G401 (cell line): Measurements from ENCODE around the gene UMPS. TPM values are rescaled to one million over a fixed set of nuclear protein-coding genes. Genes with fewer than 3 reads are reported as not detected.
"Not testable (repeated sequence)": the region's sequence is repeated elsewhere in the genome, so short reads cannot be mapped to it uniquely, and the experiment has no call there.

Source experiments
- DNase-seq: peaks from one replicate; pipeline ENCODE4 v3.0.0-alpha.2; 2015; ENCODE audit warnings: low spot score
- in situ Hi-C: cut with HindIII; loops from 2 replicates; pipeline ENCODE4 v1.10.0; 2016; ENCODE audit warnings: low sequenced_read_pairs, mixed read lengths
- total RNA-seq: library from RNA; depleted of rRNA; stranded (reverse); fragments of >200 nt; shearing (Covaris generic); gene quantifications from 2 replicates; pipeline ENCODE4 v1.2.3, GENCODE V29; 2014

The UMPS gene
- total RNA-seq, 1 experiment from 2014 or later: 53.5 TPM

DNA sequence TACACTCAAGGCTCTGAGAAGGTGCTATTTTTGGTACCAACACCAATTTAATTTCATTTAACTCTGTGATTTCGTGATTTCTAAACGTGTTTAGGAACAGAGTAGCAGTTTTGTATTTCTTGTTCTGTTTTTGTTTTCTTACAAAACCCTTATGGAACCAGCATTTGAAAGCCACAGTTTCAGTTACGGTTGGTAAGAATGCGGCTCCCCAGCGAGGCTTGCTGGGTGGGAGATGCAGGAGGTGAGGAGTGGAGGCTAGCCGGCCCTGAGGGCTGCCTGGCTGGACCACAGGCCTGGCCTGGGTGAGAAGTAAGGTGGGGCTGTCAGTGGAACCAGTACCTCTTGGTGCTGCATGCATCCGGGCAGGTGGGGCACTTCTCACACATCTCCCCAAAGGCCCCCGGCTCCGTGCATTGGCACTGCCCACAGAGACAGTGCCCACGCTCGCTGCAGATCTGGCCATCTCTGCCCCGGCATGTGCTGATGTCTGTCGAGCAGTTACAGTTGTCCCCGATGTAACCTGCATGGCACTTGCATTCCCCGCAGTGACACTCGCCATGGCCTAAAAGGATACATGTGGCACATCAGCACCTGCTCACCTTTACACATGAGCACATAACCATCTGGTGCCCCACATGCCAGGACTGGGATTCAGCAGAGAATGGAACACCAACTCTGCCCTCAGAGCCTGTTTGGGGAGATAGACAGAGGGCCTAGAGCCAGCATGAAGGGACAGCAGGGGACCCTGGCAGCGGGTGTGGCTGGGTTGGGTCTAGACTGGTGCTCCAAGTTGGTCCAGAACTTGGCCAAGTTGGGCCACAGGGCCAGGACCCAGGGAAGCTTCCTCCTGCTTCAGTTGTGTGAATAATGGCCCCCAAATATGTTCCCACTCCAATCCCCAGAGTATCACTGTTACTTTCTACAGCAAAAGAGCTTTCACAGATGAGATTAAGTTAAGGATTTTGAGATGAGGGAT, 43.4 kb downstream of the UMPS start:
- no peak for DNase-seq
- in situ Hi-C loops: no loop called here

DNA sequence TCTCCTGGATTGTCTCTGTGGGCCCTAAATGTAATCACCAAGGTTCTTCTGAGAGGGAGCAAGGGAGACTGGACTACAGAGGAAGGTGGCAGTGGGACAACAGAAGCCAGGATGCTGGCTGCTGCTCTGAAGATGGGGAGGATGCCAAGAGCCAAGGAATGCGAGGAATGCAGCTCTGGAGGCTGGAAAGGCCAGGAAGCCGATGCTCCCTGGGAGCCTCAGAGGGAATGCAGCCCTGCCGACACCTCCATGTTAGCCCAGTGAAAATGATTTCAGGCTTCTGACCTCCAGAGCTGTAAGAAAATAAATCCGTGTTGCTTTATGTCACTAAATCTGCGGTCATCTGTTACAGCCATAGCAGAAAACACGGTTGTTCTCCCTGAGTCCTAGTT, 44.1 kb downstream of the UMPS start:
- in situ Hi-C loops: no loop called here
- DNase-seq: no peak

DNA sequence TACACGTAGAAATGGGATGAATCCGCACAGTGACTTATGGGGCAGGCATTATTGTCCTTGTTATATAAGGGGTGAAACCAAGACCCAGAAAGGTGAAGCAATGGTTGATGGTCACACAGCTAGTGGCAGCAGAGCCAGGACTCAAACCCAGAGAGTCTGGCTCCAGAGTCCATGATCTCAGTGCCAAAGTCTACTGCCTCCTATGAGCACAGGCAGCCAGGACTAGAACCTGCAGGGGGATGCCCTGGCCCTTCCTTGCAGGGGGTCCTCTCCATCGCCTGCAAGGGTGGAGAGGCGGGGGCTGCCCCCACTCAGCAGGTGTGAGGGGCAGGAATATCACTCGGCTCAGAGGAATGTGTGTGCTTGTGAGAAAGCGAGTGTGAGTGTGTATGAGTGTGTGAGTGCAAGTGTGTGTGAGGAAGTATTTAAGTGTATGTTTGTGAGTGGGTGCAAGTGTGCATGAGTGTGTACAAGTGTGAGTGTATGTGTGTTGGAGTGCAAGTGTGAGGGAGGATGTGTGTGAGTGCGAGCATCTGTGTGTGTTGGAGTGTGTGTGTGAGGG, 44.7 kb downstream of the UMPS start:
- in situ Hi-C loops: no loop called here
- DNase-seq: no peak

DNA sequence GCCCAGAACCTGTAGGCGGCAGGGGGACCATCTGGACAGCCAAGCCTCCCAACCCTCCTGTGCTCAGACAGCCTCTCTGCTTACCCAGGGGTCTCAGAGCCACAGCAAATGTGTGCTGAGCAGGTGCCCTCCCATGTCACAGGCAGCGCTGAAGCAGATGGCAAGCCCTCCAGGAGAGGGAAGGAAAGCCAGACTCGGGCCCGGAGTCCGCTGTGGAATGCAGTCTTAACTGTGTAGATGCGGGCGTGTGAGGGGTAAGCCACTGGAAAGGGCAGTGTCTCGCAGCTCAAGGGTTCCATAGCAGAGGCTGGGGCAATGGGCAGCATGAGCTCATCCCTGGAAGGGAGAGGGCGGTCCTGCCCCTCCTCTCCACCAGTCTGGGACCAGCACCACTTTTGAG, 45.6 kb downstream of the UMPS start:
- DNase-seq: peak; percentile 96
- in situ Hi-C loops: no loop called here

DNA sequence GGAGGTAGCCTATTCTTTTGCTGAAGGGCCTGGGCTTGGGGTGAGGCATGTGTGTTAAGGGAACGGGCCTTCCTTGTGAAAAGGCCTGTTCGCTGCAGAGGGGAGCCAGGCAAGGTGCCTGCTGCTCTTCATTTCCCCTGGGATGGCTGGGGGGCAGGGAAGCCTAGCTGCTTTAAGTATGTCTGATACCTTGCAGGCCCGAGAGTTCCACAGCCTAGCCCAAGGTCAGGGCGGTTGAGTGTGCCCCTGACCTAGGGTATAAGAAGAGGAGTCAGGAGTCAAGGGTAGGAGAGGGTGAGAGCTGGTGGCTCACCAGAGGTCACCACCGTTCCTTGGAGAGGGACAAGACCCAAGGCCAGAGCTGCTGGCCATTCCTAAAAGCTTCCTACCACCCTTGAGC, 46.6 kb downstream of the UMPS start:
- no peak for DNase-seq
- in situ Hi-C loops: no loop called here

DNA sequence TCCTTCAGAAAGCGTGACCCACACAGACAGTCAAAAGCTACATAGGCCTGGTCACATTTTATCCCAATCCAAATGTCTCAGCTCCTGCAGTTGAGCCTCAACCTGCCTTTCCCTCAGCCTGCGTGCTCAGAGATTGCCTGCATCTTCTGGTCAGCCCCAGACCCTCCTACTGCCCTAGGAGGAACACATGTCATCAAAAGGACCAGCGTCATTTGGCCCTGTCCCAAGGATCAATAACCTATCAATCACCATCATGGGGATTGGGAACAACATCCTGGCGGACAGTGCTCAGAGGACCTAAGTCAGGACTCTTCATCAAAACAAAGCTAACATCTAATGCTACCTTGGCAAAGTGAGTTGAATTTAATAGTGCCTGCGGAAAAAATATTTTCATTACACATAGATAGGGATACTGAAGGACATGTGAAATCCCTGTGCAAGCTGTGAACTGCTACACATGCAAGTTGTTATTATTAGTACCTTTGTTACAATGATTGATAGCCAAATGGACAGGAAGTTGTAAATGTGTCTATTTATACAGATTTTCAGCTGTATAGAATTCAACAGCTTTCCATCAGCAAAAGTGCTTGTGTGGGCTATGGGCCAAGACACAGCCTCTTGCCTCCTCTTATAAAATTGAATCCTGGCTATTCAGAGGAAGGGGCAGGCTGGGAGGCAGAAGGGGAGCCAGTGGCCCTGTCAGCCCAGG, 47.7 kb downstream of the UMPS start:
- no peak for DNase-seq
- in situ Hi-C loops: no loop called here

DNA sequence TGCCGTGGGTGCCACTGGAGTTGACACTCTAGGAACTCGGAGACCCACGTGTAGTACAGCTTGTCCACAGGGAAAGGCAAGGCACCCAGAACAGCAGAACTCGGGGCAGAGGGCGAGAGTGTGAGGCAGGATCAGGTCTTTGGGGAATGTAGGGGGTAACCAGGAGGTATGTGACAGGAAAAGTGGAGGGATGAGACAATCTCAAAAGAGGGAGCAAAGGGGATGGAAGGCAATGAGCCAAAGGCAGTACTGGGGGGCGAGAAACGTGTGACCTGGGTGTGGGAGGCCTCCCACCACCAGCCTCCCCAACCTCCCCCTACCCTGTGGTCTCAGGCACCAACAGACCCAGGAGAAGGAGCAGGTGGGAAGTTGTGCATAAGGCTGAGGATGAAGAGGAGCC, 48.9 kb downstream of the UMPS start:
- in situ Hi-C loops: no loop called here
- no peak for DNase-seq

DNA sequence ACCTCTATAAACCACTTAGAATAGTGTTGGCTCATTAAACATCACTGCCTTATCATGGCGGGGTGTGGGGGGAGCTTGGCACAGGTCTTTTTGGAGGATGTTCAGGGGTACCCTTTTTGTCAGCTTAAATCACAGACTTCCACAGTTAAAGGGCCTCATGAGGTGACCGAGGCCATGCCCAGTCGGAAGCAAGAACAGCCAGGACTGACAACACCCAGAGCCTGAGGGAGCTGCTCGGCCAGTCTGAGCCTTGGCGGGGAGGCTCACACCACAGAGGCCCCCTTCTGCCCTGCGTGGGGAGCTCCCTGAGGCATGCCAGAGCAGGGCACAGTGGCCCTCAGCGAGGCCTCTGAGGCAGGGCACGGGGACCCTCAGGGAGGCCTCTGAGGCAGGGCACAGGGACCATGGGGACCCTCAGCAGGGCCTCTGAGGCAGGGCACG, 49.5 kb downstream of the UMPS start:
- DNase-seq: no peak
- in situ Hi-C loops: no loop called here

DNA sequence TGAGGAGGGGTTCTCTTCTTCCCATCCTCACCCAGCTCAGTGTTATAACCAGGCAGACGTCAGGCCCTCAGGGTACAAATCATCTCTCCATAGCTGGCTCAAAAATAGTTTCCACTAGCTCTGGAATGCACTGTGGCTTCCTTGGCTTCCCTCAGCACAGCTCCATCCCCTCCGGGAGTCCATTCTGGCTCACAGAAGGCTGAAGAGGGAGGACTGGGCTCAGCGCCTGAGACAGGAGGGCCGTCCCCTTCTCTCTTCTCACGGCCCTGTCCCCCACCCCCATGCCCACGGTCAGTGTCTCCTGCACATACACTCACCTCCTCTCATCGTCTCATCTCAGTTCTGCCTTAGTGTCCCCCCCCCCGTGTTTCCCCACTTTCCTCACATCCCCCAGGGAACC, 50.1 kb downstream of the UMPS start:
- in situ Hi-C loops: no loop called here
- DNase-seq: peak; percentile 76

DNA sequence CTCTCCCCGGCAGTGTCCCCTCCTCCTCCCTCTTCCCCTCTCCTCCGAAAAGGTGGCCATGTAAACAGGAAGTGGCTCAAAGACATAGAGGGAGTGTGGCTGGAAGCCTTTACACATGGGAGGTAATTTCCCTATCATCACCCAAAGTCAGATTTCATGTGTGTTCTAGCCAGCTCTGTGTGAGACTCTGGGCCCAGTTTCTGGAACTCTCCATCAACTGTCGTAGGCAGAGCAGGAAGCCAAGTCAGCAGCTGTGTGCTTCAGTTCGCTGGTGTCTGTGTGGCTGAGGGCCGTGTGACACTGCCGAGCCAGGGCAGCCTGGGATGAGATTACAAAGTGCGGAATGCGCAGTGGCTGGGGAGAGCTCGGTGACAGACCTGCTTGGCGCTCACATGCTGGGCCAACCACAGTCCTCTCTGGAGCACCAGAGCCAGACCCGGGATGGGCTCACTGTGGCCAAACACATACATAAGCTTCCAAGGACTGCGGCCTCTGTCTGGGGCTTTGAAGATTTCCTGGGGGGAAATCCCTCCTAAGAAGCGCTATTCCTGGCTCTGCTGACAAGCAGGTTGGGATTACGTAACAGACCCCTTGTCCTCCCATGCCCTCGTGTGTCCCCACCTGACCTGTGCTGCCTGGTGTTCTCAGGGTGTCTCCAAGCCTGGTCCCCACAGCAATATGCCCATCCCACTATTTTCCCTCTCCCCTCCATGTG, 50.7 kb downstream of the UMPS start:
- peak; percentile 88 for DNase-seq
- in situ Hi-C loops: no loop called here

DNA sequence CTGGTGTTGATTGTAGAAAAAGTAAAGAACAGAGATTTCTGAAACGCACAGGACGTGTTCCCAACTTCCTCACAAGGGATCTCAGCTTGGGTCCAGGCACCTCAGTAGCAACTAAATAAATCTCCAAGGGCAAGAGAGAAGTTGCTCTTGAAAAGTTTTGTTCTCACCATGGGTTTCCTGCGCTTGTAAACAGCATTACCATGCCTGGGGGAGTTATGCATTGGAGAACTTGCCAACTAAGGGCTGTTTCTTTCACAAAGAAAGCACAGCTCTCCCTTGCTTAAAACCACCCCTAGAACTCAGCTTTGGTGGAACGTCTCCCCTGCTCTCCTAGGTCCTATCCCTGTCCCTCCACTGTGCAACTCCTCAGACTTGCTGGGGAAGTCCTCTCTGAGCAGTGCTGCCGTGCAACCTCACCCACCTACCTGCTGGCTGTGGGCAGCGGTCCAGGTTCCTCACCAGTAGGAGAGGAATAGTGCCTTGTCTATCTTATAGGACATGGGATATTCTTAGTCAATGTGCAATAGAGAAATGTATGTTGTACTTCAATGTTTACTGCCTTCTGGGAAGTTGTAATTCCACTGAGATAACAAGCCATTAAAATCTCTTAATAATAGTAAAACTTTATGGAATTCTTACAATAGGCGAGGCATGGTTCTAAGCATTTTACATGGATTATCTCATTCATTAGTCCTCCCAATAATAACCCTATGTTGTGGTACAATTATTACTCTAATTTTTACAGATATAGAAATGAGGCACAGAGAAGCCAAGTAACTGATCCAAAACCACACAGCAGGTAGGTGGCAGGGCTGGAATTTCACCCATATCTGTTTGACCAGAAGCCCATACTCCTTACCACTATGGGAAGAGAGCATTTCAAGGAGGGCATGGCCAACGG, 51.5 kb downstream of the UMPS start:
- in situ Hi-C loops: no loop called here
- no peak for DNase-seq

DNA sequence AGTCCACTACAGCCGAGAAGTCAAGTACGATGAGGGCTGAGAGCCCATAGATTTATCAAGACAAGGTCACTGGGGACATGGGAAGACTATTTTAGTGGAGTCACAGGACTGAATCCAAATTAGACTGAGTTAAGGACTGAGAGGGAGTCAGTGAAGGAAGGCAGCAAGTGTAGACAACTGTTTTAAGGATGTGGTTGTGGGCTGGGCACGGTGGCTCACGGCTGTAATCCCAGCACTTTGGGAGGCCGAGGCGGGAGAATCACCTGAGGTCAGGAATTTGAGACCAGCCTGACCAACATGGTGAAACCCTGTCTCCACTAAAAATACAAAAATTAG, 52.1 kb downstream of the UMPS start:
- DNase-seq, in situ Hi-C loops: not testable (repeated sequence)

DNA sequence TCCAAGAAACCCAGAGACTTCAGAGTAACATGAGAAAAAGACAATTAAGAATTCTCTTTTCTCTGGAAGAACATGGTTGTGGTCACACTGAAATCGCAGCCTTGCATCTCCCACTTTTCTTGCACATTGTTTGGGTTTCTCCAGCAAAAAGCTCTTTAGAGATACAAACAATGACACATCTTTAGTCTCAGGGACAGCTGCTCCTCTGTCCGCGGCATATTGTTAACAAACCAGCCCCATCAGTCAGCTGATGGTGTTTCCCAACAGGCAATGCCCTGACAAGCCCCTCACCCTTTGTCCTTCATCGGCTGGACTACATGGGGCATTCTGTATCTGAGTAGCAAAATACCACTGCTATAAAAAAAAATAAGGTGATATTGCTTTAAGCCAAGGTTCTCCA, 53.4 kb downstream of the UMPS start:
- in situ Hi-C loops: no loop called here
- no peak for DNase-seq

DNA sequence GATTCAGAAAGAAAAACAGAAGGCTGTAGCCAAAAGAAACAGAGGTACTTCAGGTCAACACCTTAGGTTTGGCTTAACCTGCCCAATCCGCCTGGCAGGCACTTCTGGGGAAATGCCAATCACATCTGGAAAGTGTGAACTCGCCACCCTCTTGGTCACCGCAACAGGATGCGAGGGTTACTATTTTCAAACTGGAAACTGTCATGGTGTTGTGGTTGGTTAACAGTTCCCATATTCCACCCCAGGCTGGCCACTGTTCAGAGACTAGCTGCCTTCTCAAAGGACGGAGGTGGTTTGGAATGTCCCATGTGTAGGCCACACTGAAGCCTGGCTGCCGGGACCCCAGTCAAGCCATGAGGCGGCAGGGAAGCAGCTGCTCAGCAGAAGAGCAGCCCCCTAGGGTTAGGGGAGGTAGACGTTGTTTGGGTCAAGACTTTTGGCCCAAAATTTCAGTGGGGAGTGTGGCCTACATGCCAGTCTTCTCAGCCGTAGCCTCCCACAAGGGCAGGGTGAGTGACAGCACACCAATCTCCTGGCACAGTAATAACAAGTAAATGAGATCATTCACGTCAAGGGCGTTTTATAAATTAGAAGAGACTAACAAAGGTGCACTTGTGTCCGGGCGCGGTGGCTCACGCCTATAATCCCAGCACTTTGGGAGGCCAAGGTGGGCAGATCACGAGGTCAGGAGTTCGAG, 54.6 kb downstream of the UMPS start:
- in situ Hi-C loops: no loop called here
- DNase-seq: no peak

DNA sequence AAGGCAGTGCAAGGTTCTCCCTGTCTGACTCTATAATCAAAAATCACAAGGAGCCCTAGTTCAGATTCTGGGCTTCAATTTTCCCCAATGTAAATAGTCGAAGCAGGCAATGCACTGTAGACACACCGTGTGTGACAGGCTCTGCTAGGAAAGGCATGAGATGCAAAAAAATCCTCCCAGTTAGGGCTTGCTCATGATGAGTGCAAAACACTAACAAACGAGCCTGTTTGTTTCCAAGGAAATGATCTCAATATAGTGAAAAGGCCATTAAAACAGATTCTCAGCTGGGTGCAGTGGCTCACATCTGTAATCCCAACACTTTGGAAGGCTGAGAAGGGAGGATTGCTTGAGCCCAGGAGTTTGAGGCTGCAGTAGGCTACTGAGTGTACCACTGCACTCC, 55.7 kb downstream of the UMPS start:
- in situ Hi-C loops: no loop called here

DNA sequence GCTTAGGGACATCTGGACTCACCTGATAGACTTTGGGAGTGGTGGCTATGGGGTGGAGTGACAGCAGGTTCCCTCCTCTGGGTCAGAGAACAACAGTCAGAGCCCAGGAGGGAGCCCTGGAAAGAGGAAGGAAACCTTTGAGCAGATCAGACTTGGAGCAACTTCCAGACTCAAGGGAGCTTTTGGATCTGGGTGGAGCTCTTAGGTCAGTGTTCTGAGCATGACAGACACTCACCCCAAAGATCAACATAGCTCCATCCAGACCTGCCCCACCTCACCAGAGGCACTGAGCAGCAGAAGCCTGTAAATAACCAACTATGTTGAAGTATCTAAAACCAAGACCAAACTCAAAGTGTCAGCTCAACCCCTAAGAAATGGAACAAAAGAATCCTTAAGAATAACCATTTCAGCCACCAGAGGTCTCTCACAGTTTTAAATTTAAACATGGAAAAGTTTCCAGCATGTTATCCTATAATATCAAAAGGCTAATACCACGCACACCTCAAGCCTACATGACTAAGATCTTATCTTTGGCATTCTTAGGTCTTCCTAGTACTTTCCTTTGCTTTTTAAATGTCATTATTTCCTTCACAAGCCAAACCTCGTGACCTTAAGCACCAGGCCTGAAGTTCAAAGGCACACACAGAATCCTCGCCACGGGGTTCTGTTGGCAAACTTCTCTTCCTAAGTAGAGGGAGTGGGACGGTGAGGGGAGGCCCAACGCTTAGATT, 56.4 kb downstream of the UMPS start:
- in situ Hi-C loops: no loop called here
- no peak for DNase-seq

More for the DNA sequence above, 55.7 kb downstream of the UMPS start:
- no peak for DNase-seq

DNA sequence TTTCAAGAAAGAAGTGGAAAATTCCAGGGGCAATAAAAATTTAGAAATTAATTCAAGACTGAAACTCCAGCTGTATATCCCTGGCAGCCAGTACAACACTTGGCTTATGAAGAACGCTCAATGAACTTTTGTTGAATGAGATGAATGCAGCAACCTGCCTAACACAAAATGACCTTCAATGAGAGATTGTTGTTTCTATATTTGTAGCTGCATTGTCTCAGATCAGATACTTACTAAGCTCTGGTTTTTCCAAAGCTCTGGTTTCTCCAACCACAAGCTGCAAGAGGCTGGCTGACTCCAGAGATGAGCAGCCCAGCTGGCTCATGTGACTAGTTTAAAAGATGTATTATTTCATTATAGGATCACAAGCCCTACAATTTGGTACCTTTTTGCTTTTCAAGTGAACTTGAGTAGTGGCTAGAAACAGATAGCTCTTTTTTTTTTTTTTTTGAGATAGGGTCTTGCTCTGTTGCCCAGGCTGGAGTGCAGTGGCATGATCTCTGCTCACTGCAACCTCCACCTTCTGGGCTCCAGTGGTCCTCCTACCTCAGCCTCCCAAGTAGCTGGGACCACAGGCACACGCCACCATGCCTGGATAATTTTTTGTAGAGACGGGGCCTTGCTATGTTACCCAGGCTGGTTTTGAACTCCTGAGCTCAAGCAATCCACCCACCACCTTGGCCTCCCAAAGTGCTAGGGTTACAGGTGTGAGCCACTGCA, 57.4 kb downstream of the UMPS start:
- in situ Hi-C loops: no loop called here
- no peak for DNase-seq
